GM19238 (cell line): ENCODE data around the gene PEX7.
"Not testable (repeated sequence)": the region's sequence is repeated elsewhere in the genome, so short reads cannot be mapped to it uniquely, and the experiment has no call there.

ENCODE experiments used
- DNase-seq: peaks from one replicate; pipeline ENCODE4 v3.0.0; 2011; ENCODE audit warnings: low spot score; ENCODE audit not compliant: insufficient read length

PEX7 gene

GRCh38 chr6:136840276-136841001 lies 18.0 kb downstream of the PEX7 start:
- no peak for DNase-seq

GRCh38 chr6:136843210-136843609 lies 20.8 kb downstream of the PEX7 start:
- no peak for DNase-seq

- no peak for DNase-seq
Measured at GRCh38 chr6:136846046-136846445, 23.7 kb downstream of the PEX7 start.

GRCh38 chr6:136846477-136846876 lies 24.1 kb downstream of the PEX7 start:
- DNase-seq, result not testable (repeated sequence)

- not testable (repeated sequence) for DNase-seq
Measured at GRCh38 chr6:136849979-136850563, 27.7 kb downstream of the PEX7 start.

GRCh38 chr6:136859430-136859829 lies 37.0 kb downstream of the PEX7 start:
- DNase-seq, result no peak

GRCh38 chr6:136860043-136860442 lies 37.7 kb downstream of the PEX7 start:
- DNase-seq, result no peak

- DNase-seq, result no peak
Measured at GRCh38 chr6:136862662-136863061, 40.3 kb downstream of the PEX7 start.

- no peak for DNase-seq
Measured at GRCh38 chr6:136863752-136864151, 41.4 kb downstream of the PEX7 start.

- DNase-seq, result no peak
Measured at GRCh38 chr6:136864676-136865075, 42.3 kb downstream of the PEX7 start.

GRCh38 chr6:136866872-136867416 lies 44.6 kb downstream of the PEX7 start:
- no peak for DNase-seq

GRCh38 chr6:136869451-136869850 lies 47.1 kb downstream of the PEX7 start:
- no peak for DNase-seq

- no peak for DNase-seq
Measured at GRCh38 chr6:136873748-136874147, 51.4 kb downstream of the PEX7 start.

- not testable (repeated sequence) for DNase-seq
Measured at GRCh38 chr6:136876469-136876868, 54.1 kb downstream of the PEX7 start.

- DNase-seq, result no peak
Measured at GRCh38 chr6:136880748-136881460, 58.5 kb downstream of the PEX7 start.

GRCh38 chr6:136886091-136886490 lies 63.7 kb downstream of the PEX7 start:
- no peak for DNase-seq

- DNase-seq, result no peak
Measured at GRCh38 chr6:136887953-136888352, 65.6 kb downstream of the PEX7 start.

- DNase-seq, result no peak
Measured at GRCh38 chr6:136889271-136890193, 67.1 kb downstream of the PEX7 start.

GRCh38 chr6:136890194-136890839 lies 67.9 kb downstream of the PEX7 start:
- no peak for DNase-seq

- DNase-seq, result no peak
Measured at GRCh38 chr6:136890986-136891385, 68.6 kb downstream of the PEX7 start.

- no peak for DNase-seq
Measured at GRCh38 chr6:136893187-136893586, 70.8 kb downstream of the PEX7 start.
